Inferior parietal cortex (tissue), 1 donor: ENCODE results near the gene PLPP3.

ENCODE experiments used
- DNase-seq: peaks from one replicate; pipeline ENCODE4 v3.0.0-alpha.2; 2016; ENCODE audit errors: extremely low spot score

PLPP3 gene

DNA sequence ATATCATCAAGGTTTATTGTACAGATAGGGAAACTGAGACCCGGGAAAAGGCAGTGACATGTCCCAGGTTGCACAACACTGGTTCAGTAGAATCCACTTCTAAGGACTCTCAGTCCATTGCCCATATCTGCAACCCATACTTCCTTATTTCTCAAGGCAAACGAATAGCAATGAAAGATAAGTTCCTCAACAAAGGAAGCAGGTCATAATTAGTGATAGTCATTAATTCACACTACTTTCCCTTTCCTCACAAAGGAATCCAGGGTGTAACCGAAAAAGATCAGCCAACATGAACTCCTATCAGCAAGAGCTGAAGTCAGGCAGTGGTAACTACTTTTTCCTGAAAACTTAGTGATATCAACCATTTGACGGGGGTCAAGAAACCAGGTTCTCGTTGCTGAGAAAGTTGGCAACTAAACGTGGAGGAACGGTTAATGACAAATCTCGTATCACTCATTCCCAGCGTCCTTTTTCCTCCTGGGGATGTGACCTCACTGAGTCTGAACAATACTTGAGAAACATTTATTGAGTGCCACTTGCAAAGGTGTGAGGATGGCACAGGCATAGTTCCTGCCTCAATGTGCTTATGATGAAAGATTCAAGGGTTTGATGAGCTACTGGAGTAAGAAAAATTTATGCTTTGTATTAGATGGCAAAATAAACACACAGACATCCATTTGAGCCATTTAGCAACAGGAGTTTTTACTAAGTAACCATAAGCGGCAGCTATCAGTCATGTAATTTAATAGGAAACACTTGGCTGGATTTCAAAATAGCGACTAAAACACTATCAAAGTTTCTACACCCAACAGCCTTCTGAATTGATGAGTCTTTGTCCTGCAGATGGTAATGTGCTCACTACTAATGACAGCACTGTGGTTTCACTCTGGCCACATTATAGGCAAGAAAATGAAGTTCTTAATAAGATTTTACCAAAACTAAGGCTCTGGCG lies 82.3 kb downstream of the PLPP3 start:
- no peak for DNase-seq

GRCh38 chr1:56496158-56496557 lies 83.2 kb downstream of the PLPP3 start:
- DNase-seq, result no peak

DNA sequence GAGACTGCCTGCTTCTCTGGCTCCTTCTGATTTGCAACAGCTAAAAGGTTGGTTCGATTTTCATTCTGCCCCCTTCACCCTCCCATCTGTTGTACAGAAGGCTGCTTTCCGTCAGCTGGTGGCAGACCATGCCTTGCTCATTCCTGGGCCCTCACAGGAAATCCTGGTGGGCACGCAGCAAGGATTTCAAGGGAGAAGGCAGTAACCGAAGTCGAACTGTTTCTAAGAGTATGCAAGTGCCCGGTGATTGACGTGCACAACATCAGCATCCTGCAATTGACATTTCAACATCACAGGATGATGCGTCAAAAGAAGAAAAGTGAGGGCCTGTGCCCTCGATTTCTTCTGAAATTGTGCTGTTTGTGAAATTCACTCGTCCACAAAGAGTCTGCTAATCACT lies 83.8 kb downstream of the PLPP3 start:
- no peak for DNase-seq

DNA sequence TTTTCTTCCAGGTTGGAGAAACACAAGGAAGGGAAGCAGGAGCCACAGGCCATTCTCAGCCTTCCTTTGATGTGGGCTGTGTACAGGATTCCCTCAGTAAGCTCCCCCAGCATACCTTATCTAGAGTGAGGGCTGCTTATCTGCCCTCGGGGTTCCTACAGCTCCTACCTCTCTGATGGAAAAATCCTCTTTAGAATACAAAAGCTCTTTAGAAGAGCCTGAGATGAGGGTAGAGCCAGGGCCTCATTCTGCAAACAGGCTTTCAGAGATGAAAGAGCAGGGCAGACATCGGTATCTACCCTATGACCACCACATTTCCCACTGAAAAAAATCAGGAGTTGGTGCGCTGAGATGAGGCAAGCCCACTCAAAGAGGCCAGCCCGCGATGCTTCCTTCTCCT lies 85.1 kb downstream of the PLPP3 start:
- no peak for DNase-seq

- DNase-seq, result no peak
Observed at GRCh38 chr1:56493826-56494225, 85.5 kb downstream of the PLPP3 start.

GRCh38 chr1:56491441-56491840 lies 87.9 kb downstream of the PLPP3 start:
- no peak for DNase-seq

GRCh38 chr1:56490619-56491018 lies 88.7 kb downstream of the PLPP3 start:
- no peak for DNase-seq

DNA sequence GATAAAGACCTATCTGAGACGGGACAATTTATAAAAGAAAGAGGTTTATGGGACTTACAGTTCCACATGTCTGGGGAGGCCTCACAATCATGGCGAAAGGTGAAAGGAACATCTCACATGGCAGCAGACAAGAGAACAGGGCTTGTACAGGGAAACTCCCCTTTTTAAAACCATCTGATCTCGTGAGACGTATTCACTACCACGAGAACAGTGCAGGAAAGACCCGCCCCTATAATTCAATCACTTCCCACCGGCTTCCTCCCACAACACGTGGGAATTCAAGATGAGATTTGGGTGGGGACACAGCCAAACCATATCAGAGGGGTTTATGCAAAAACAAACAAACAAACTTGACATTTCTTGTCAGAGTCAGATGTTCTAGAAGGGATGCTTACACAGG lies 89.7 kb downstream of the PLPP3 start:
- DNase-seq, result no peak

- no peak for DNase-seq
Observed at GRCh38 chr1:56484695-56485094, 94.7 kb downstream of the PLPP3 start.

- no peak for DNase-seq
Observed at GRCh38 chr1:56483104-56483503, 96.3 kb downstream of the PLPP3 start.

DNA sequence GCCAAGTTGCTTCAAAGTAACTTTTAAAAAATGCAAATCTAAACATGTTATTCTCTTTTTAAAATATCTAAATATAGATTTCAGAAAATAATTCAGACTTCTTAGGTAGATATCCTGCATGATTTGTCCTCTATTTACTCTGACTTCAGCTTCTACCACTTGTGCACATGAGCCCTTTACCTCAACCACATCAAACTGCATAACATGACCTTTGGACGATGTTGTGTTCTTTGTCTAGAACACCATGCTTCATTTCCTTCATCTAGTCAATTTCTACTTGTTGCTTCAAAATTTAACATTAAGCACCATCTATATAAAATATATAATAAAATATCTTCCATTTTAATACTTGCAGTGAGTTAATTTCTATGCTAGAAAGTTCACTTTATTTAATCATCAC lies 96.9 kb downstream of the PLPP3 start:
- no peak for DNase-seq

GRCh38 chr1:56481140-56481694 lies 98.1 kb downstream of the PLPP3 start:
- no peak for DNase-seq

DNA sequence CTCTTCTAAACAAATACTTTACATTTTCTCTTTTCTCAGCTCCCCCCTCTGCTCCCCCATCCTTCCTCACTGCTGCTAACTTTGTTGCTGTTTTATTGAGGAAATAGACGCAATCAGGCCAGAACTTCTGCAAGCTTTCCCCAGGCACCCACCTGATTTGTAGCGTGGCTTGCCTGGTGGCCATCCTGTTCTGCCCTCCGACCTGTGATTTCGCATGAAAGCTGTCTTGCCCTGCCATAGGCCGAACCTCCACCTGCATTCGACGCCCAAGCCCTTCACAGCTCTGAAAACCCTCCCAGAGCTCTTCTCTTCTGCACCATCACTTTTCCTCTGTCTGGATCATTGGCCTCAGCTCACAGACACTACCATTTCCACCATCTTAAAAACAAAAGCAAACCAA lies 100.6 kb downstream of the PLPP3 start:
- DNase-seq, result no peak

DNA sequence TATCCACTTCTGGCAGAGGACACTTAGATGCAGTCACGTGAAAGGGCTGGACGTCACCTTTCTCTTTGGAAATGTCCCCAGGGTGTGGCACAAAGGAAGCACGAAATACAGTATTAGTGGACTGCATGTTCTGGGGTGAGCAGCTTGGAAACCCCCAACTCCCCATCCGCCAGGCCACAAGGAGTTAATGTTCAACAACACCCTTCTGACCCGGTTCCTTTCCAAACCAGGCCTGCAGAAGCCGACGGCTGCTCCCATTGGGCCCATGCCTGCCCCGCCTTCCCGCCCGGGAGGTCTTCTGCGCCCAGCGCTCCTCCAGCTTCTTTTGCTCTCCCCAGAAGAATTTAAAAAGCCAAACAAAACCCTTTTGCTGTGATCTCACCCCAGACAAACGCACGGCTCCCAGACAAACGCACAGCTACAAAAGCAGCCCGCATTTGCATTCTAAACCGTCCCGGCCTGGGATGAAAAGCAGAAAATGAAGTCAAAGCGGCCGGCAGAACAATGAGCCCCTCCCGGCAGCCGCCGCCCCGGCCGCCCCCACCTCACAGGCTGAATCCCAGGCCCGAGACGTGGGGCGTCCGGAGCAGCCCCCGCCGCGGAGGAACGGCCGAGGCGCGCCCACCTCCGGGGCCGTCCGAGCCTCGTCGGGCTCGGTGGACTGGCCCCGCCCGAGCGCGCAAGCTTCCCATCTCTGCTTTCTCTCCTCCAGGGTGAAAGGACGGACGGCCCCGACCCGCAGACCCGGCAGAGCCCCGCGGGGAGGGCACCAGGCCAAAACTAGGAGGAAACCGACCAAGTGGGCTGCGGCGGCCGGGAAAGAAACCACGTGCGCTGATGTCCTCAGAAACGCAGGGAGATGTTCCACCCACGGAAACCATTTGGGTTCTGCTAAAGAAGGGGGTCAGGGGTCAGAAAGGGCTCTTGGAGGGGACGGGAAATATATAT lies 101.9 kb downstream of the PLPP3 start:
- peak; percentile 34 for DNase-seq

DNA sequence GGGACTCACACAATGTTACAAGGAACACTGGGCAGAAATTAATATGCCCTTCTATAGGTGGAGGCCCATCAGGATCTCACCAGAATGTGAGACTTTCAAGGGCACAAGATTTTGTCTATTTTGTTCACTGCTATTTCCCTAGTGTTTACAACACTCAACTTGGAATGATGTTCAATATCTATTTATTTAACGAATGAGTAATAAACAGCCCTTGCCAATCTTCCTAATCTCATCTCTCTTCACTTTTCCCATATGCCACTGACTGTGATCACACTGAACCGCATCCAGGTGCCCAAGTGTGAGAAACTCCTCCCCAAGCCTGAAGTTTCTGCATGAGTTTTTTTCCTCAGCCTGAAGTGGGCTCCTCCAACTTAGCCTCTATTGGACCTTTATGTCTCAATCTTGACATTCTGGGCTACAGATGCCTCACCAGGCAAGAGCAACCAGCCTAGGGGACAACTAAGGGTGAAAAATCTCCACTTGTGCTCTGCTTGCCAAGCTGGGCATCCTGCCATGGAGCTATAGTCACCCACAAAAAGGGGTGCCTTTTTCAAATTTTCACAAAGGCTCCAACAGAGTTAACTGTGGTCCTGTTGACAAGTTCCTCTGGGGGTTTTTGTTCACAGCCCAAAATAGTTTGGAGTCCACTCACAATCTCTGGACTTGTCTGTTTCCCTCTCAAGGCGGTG lies 105.6 kb downstream of the PLPP3 start:
- DNase-seq, result peak; percentile 33

GRCh38 chr1:56472860-56473259 lies 106.5 kb downstream of the PLPP3 start:
- DNase-seq, result no peak

GRCh38 chr1:56469640-56470371 lies 109.6 kb downstream of the PLPP3 start:
- DNase-seq, result no peak

DNA sequence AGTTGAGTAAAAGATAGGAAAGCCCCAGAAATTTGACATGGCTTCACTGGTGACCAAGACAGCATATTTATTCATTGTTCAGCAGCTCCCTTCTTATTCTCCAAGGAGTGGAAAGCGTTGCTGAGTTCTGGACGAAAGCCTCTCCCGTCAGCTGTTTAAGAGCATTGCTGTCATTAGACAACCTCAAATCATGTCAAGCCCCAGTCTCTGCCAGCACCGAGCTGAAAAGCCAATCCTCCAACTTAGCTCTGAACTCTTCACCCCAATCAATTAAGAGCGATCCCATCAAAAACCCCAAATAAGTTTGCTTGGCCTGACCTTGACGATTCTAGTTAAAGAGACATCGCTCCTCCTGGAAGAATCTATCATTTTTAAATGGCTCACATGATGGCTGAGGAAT lies 110.8 kb downstream of the PLPP3 start:
- DNase-seq, result no peak

DNA sequence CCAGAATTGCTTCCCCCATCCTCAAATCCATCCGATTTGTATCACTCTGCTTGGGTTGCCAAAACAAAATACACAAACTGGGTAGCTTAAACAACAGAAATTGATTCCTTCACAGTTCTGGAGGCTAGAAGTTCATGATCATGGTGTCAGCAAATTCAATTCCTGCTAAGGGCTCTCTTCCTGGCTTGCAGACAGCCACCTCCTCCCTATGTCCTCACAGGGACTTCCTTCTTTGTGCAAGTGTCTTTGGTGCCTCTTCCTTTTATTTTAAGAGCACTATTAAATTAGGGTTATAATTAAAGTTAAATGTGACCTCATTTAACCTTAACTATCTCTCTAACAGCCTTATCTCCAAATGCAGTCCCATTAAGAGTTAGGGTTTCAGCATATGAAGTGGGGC lies 112.8 kb downstream of the PLPP3 start:
- DNase-seq, result no peak

DNA sequence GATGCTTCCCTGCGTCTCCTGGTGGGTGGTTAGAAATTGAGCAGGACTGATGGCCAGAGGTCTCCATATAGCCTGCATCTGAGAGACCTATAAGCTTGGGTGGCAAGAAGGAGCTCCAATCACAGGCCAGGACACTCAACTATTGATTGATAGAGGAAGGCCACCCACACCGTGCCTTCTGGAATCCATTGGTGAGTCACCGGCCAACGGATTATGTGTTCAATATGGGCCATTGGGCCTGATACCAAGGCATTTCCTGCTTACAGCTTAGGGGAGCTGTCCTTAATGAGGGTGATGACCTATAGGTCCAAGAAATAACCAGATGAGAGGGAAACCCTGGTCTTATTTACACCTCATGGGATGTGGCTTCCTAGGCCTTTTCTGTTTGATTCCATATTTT lies 115.1 kb downstream of the PLPP3 start:
- DNase-seq, result no peak

- no peak for DNase-seq
Observed at GRCh38 chr1:56463376-56463775, 116.0 kb downstream of the PLPP3 start.
